ENCODE data around the gene ARID2. TPM values are rescaled to one million over a fixed set of nuclear protein-coding genes. Genes with fewer than 3 reads are reported as not detected.

ARID2 gene
- polyA plus RNA-seq, 1 donor from 2014 or later, result 20.6 TPM

- Histone ChIP-seq H3K4me3 (ENCODE audit: low read length) (no peak overlapping the region), H2AFZ (ENCODE audit: low read depth, low read length) (no peak overlapping the region), H3K9me3 (ENCODE audit: low read length) (no peaks in the 10 kb centered on the region), H3K9me2 (ENCODE audit: insufficient read depth, low read length) (no peaks in the 10 kb centered on the region), H3K27ac (ENCODE audit: low read length) (no peak overlapping the region), H4K20me1 (ENCODE audit: insufficient read depth) (no peaks in the 10 kb centered on the region), H3K36me3 (ENCODE audit: insufficient read depth, low read length) (peaks cover under 1% of the 10 kb centered on the region), H3K79me2 (replicated peaks; ENCODE audit: insufficient read depth, low read length) (no peaks in the 10 kb centered on the region), H3K4me2 (ENCODE audit: low read length) (no peak overlapping the region), H3K9ac (ENCODE audit: low read length) (no peak overlapping the region), H3K27me3 (ENCODE audit: insufficient read depth, low read depth, low read length) (no peaks in the 10 kb centered on the region), H3F3A (ENCODE audit: insufficient read depth, low read length, poor library complexity, severe bottlenecking) (no peaks in the 10 kb centered on the region)
- TF ChIP-seq, protein P1, sequence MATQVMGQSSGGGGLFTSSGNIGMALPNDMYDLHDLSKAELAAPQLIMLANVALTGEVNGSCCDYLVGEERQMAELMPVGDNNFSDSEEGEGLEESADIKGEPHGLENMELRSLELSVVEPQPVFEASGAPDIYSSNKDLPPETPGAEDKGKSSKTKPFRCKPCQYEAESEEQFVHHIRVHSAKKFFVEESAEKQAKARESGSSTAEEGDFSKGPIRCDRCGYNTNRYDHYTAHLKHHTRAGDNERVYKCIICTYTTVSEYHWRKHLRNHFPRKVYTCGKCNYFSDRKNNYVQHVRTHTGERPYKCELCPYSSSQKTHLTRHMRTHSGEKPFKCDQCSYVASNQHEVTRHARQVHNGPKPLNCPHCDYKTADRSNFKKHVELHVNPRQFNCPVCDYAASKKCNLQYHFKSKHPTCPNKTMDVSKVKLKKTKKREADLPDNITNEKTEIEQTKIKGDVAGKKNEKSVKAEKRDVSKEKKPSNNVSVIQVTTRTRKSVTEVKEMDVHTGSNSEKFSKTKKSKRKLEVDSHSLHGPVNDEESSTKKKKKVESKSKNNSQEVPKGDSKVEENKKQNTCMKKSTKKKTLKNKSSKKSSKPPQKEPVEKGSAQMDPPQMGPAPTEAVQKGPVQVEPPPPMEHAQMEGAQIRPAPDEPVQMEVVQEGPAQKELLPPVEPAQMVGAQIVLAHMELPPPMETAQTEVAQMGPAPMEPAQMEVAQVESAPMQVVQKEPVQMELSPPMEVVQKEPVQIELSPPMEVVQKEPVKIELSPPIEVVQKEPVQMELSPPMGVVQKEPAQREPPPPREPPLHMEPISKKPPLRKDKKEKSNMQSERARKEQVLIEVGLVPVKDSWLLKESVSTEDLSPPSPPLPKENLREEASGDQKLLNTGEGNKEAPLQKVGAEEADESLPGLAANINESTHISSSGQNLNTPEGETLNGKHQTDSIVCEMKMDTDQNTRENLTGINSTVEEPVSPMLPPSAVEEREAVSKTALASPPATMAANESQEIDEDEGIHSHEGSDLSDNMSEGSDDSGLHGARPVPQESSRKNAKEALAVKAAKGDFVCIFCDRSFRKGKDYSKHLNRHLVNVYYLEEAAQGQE (IDR thresholded peaks at IDR 0.05; ENCODE audit: borderline replicate concordance), result no peak
- no peak for TF ChIP-seq TAF1 (IDR thresholded peaks at IDR 0.05; ENCODE audit: low read depth)
These were observed 204.0 kb downstream of the ARID2 start for GRCh38 chr12:45933504-45933903.

- Histone ChIP-seq H4K20me1 (ENCODE audit: insufficient read depth) (no peaks in the 10 kb centered on the region), H3K9ac (ENCODE audit: low read length) (no peak overlapping the region), H3K9me2 (ENCODE audit: insufficient read depth, low read length) (no peaks in the 10 kb centered on the region), H3K4me3 (ENCODE audit: low read length) (no peak overlapping the region), H3K36me3 (ENCODE audit: insufficient read depth, low read length) (no peaks in the 10 kb centered on the region), H3K9me3 (ENCODE audit: low read length) (no peaks in the 10 kb centered on the region), H3K4me2 (ENCODE audit: low read length) (no peak overlapping the region), H3K27me3 (ENCODE audit: insufficient read depth, low read depth, low read length) (no peaks in the 10 kb centered on the region), H3K79me2 (replicated peaks; ENCODE audit: insufficient read depth, low read length) (no peaks in the 10 kb centered on the region), H3F3A (ENCODE audit: insufficient read depth, low read length, poor library complexity, severe bottlenecking) (no peaks in the 10 kb centered on the region), H2AFZ (ENCODE audit: low read depth, low read length) (no peak overlapping the region), H3K27ac (ENCODE audit: low read length) (no peak overlapping the region)
- TF ChIP-seq EZH2 (IDR thresholded peaks at IDR 0.05; ENCODE audit: borderline replicate concordance, insufficient read depth, low read length, poor library complexity, severe bottlenecking) (no peak), POLR2AphosphoS5 (IDR thresholded peaks at IDR 0.05) (no peak), MXI1 (conservative IDR thresholded peaks at IDR 0.05; ENCODE audit: poor library complexity, severe bottlenecking) (no peak), TAF1 (IDR thresholded peaks at IDR 0.05; ENCODE audit: low read depth) (no peak), SMC3 (conservative IDR thresholded peaks at IDR 0.05; ENCODE audit: poor library complexity) (no peak), EP300 (conservative IDR thresholded peaks at IDR 0.05; ENCODE audit: poor library complexity, severe bottlenecking) (no peak), RAD21 (conservative IDR thresholded peaks at IDR 0.05) (no peak)
- TF ChIP-seq, protein P2, sequence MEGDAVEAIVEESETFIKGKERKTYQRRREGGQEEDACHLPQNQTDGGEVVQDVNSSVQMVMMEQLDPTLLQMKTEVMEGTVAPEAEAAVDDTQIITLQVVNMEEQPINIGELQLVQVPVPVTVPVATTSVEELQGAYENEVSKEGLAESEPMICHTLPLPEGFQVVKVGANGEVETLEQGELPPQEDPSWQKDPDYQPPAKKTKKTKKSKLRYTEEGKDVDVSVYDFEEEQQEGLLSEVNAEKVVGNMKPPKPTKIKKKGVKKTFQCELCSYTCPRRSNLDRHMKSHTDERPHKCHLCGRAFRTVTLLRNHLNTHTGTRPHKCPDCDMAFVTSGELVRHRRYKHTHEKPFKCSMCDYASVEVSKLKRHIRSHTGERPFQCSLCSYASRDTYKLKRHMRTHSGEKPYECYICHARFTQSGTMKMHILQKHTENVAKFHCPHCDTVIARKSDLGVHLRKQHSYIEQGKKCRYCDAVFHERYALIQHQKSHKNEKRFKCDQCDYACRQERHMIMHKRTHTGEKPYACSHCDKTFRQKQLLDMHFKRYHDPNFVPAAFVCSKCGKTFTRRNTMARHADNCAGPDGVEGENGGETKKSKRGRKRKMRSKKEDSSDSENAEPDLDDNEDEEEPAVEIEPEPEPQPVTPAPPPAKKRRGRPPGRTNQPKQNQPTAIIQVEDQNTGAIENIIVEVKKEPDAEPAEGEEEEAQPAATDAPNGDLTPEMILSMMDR (IDR thresholded peaks at IDR 0.05; ENCODE audit: poor library complexity, severe bottlenecking), result no peak
- TF ChIP-seq, protein P1 (IDR thresholded peaks at IDR 0.05; ENCODE audit: borderline replicate concordance), result no peak
These were observed 205.4 kb downstream of the ARID2 start for GRCh38 chr12:45934956-45935355.

All from neural cell (in vitro differentiated cells).